SK-N-SH (cell line): Measurements from ENCODE around the gene NTRK3.

Source experiments
- EP300 ChIP-seq, 2 experiments: IDR thresholded peaks; 2 replicates each; pipeline versions ENCODE4 v1.4.0 to v1.6.1; 2012; ENCODE audit warnings: borderline replicate concordance in 1 of 2, low read depth in 1 of 2, low read length in 1 of 2
- FOXM1 ChIP-seq: IDR thresholded peaks from 2 replicates; pipeline ENCODE4 v1.4.0; 2012; ENCODE audit warnings: low read depth, mild to moderate bottlenecking
- JUND ChIP-seq: IDR thresholded peaks from 2 replicates; pipeline ENCODE4 v1.4.0; 2012
- MXI1 ChIP-seq: IDR thresholded peaks from 2 replicates; pipeline ENCODE4 v1.6.1; 2012; ENCODE audit warnings: mild to moderate bottlenecking, low read depth, low read length, improper control_type of control experiment
- PBX3 ChIP-seq: IDR thresholded peaks from 2 replicates; pipeline ENCODE4; 2012
- POLR2AphosphoS5 ChIP-seq: IDR thresholded peaks from 2 replicates; pipeline ENCODE4 v1.6.1; 2012; ENCODE audit warnings: low read depth, low read length
- TAF1 ChIP-seq: IDR thresholded peaks from 2 replicates; pipeline ENCODE4 v1.6.1; 2012; ENCODE audit warnings: low read depth, mild to moderate bottlenecking, low read length, moderate library complexity, borderline replicate concordance
- TEAD4 ChIP-seq: IDR thresholded peaks from 2 replicates; pipeline ENCODE4 v1.4.0; 2012; ENCODE audit warnings: mild to moderate bottlenecking, borderline replicate concordance; ENCODE audit not compliant: insufficient read depth
- TF ChIP-seq, protein P1 (sequence below): fragments of 200-600 bp; sonication (generic); IDR thresholded peaks from 2 replicates; pipeline ENCODE4 v1.6.1; 2017; ENCODE audit warnings: antibody characterized with exemption, mild to moderate bottlenecking, moderate library complexity
- TF ChIP-seq, protein P2 (sequence below): fragments of 150-350 bp; IDR thresholded peaks from 2 replicates; pipeline ENCODE4 v1.6.1; 2016; ENCODE audit warnings: mild to moderate bottlenecking, low read depth, low read length
- TF ChIP-seq, protein P3 (sequence below): IDR thresholded peaks from 2 replicates; pipeline ENCODE4 v1.4.0; 2012; ENCODE audit warnings: low read depth, borderline replicate concordance

GRCh38 chr15:88131937-88132336, 124.6 kb downstream of the NTRK3 start:
- TF ChIP-seq, protein P1, sequence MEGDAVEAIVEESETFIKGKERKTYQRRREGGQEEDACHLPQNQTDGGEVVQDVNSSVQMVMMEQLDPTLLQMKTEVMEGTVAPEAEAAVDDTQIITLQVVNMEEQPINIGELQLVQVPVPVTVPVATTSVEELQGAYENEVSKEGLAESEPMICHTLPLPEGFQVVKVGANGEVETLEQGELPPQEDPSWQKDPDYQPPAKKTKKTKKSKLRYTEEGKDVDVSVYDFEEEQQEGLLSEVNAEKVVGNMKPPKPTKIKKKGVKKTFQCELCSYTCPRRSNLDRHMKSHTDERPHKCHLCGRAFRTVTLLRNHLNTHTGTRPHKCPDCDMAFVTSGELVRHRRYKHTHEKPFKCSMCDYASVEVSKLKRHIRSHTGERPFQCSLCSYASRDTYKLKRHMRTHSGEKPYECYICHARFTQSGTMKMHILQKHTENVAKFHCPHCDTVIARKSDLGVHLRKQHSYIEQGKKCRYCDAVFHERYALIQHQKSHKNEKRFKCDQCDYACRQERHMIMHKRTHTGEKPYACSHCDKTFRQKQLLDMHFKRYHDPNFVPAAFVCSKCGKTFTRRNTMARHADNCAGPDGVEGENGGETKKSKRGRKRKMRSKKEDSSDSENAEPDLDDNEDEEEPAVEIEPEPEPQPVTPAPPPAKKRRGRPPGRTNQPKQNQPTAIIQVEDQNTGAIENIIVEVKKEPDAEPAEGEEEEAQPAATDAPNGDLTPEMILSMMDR = no peak
- no peak for TF ChIP-seq TAF1
- TF ChIP-seq, protein P2, sequence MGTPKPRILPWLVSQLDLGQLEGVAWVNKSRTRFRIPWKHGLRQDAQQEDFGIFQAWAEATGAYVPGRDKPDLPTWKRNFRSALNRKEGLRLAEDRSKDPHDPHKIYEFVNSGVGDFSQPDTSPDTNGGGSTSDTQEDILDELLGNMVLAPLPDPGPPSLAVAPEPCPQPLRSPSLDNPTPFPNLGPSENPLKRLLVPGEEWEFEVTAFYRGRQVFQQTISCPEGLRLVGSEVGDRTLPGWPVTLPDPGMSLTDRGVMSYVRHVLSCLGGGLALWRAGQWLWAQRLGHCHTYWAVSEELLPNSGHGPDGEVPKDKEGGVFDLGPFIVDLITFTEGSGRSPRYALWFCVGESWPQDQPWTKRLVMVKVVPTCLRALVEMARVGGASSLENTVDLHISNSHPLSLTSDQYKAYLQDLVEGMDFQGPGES = no peak
- no peak for TF ChIP-seq FOXM1
- TF ChIP-seq, protein P3, sequence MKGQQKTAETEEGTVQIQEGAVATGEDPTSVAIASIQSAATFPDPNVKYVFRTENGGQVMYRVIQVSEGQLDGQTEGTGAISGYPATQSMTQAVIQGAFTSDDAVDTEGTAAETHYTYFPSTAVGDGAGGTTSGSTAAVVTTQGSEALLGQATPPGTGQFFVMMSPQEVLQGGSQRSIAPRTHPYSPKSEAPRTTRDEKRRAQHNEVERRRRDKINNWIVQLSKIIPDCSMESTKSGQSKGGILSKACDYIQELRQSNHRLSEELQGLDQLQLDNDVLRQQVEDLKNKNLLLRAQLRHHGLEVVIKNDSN = no peak
- no peak for TF ChIP-seq EP300 (IDR thresholded peaks at IDR 0.05; ENCODE audit: borderline replicate concordance in 1 of 2, low read depth in 1 of 2, low read length in 1 of 2)
- no peak for TF ChIP-seq TEAD4
- no peak for TF ChIP-seq PBX3
- no peak for TF ChIP-seq POLR2AphosphoS5
- TF ChIP-seq JUND = no peak
- no peak for TF ChIP-seq MXI1
